ENCODE measurements around the gene ADAMTS20.
"Not testable (repeated sequence)": the region's sequence is repeated elsewhere in the genome, so short reads cannot be mapped to it uniquely, and the experiment has no call there.

Gene ADAMTS20

GRCh38 chr12:43462741-43463140 lies 89.3 kb downstream of the ADAMTS20 start:
- no peak for DNase-seq

GRCh38 chr12:43462080-43462479 lies 89.9 kb downstream of the ADAMTS20 start:
- DNase-seq: no peak

- no peak for DNase-seq
These were observed 92.7 kb downstream of the ADAMTS20 start for GRCh38 chr12:43459285-43459684.

GRCh38 chr12:43453761-43454160 lies 98.2 kb downstream of the ADAMTS20 start:
- no peak for DNase-seq

- peak; percentile 69 for DNase-seq
These were observed 107.0 kb downstream of the ADAMTS20 start for GRCh38 chr12:43444940-43445564.

GRCh38 chr12:43436597-43436996 lies 115.4 kb downstream of the ADAMTS20 start:
- DNase-seq: no peak

- DNase-seq: no peak
These were observed 117.4 kb downstream of the ADAMTS20 start for GRCh38 chr12:43434614-43435013.

- no peak for DNase-seq
These were observed 123.9 kb downstream of the ADAMTS20 start for GRCh38 chr12:43428088-43428600.

GRCh38 chr12:43425361-43425760 lies 126.6 kb downstream of the ADAMTS20 start:
- DNase-seq: no peak

GRCh38 chr12:43416981-43417380 lies 135.0 kb downstream of the ADAMTS20 start:
- no peak for DNase-seq

GRCh38 chr12:43407816-43408645 lies 144.0 kb downstream of the ADAMTS20 start:
- no peak for DNase-seq

GRCh38 chr12:43406801-43407200 lies 145.2 kb downstream of the ADAMTS20 start:
- no peak for DNase-seq

- no peak for DNase-seq
These were observed 149.6 kb downstream of the ADAMTS20 start for GRCh38 chr12:43402436-43402835.

GRCh38 chr12:43401096-43401495 lies 150.9 kb downstream of the ADAMTS20 start:
- no peak for DNase-seq

GRCh38 chr12:43396671-43397070 lies 155.3 kb downstream of the ADAMTS20 start:
- DNase-seq: no peak

GRCh38 chr12:43392116-43392515 lies 159.9 kb downstream of the ADAMTS20 start:
- DNase-seq: no peak

- no peak for DNase-seq
These were observed 170.1 kb downstream of the ADAMTS20 start for GRCh38 chr12:43381879-43382278.

GRCh38 chr12:43378448-43378847 lies 173.6 kb downstream of the ADAMTS20 start:
- DNase-seq: no peak

- no peak for DNase-seq
These were observed 181.7 kb downstream of the ADAMTS20 start for GRCh38 chr12:43370263-43370662.

- no peak for DNase-seq
These were observed 188.9 kb downstream of the ADAMTS20 start for GRCh38 chr12:43362910-43363694.

GRCh38 chr12:43361031-43361710 lies 190.8 kb downstream of the ADAMTS20 start:
- DNase-seq: peak; percentile 41

GRCh38 chr12:43360001-43360400 lies 192.0 kb downstream of the ADAMTS20 start:
- not testable (repeated sequence) for DNase-seq

- DNase-seq: no peak
These were observed 194.9 kb downstream of the ADAMTS20 start for GRCh38 chr12:43357141-43357540.

Data from eye (tissue), 1 donor.